Breast epithelium (tissue), 3 donors: Measurements from ENCODE around the gene METTL8.

Experiments used
- POLR2A ChIP-seq: fragments of 450-650 bp; IDR thresholded peaks from one replicate; pipeline ENCODE4 v1.6.1; 2016; ENCODE audit warnings: antibody characterized with exemption, mild to moderate bottlenecking, moderate library complexity
- POLR2AphosphoS5 ChIP-seq, 3 donors: sonication (generic); formaldehyde crosslinking; IDR thresholded peaks; one replicate each; pipeline ENCODE4 v1.6.1; 2017; ENCODE audit warnings: antibody characterized with exemption in 3 of 3
- TF ChIP-seq, protein P1 (sequence below), 3 donors: fragments of 450-650 bp; IDR thresholded peaks; one replicate each; pipeline ENCODE4 v1.5.1; 2016 to 2017; ENCODE audit warnings: antibody characterized with exemption in 3 of 3, mild to moderate bottlenecking in 3 of 3, moderate library complexity in 3 of 3

DNA sequence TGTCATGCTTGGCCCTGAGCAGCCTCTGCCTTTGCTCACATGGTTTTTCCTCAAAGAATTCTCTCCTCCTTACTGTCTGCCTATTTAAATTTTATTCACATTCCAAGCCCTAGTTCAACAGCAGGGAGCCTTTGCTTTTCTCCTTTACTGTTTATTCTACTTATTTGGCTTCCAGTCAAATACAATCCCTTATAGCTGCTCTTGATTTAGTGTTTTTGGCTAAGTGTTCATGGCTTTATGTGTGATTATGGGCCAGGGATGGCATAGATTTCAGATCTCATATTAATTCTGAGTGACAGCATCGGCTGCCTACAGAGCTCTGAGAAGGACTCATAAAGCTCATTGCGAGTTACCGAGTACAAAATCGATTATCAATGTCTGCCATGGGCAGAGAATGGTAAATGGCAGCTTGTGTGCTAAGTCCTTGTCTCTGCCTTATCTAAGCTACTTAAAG, 106.7 kb downstream of the METTL8 start:
- TF ChIP-seq, protein P1, sequence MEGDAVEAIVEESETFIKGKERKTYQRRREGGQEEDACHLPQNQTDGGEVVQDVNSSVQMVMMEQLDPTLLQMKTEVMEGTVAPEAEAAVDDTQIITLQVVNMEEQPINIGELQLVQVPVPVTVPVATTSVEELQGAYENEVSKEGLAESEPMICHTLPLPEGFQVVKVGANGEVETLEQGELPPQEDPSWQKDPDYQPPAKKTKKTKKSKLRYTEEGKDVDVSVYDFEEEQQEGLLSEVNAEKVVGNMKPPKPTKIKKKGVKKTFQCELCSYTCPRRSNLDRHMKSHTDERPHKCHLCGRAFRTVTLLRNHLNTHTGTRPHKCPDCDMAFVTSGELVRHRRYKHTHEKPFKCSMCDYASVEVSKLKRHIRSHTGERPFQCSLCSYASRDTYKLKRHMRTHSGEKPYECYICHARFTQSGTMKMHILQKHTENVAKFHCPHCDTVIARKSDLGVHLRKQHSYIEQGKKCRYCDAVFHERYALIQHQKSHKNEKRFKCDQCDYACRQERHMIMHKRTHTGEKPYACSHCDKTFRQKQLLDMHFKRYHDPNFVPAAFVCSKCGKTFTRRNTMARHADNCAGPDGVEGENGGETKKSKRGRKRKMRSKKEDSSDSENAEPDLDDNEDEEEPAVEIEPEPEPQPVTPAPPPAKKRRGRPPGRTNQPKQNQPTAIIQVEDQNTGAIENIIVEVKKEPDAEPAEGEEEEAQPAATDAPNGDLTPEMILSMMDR (IDR thresholded peaks at IDR 0.05): no peak
- no peak for TF ChIP-seq POLR2A
- no peak for TF ChIP-seq POLR2AphosphoS5 (IDR thresholded peaks at IDR 0.05)
